Natural killer cell (primary cell): ENCODE results near the gene CCDC30. TPM values are rescaled to one million over a fixed set of nuclear protein-coding genes. Genes with fewer than 3 reads are reported as not detected.
"Not testable (repeated sequence)": the region's sequence is repeated elsewhere in the genome, so short reads cannot be mapped to it uniquely, and the experiment has no call there.

Source experiments
- ATAC-seq, 3 donors: fragments of 150-1000 bp in 2 of 3; fragments of 200-7000 bp in 1 of 3; cut with Tn5 transposase; 1 replicate in 1 of 3; 2 replicates in 2 of 3; pipeline ENCODE4 v1.10.0; 2021; ENCODE audit warnings: mild to moderate bottlenecking in 2 of 3, moderate library complexity in 2 of 3
- DNase-seq, 2 donors: peaks; one replicate each; pipeline versions ENCODE4 v3.0.0 to v3.0.0-alpha.2; 2013 to 2021; ENCODE audit warnings: mixed read lengths in 1 of 2
- H3K27ac ChIP-seq: one replicate; pipeline ENCODE4 v1.5.1; 2013; ENCODE audit warnings: mild to moderate bottlenecking, low read length
- H3K27me3 ChIP-seq: one replicate; pipeline ENCODE4 v1.6.1; 2013; ENCODE audit warnings: low read length; ENCODE audit not compliant: control insufficient read depth, insufficient read depth
- H3K36me3 ChIP-seq: one replicate; pipeline ENCODE4 v1.6.1; 2013; ENCODE audit warnings: low read length; ENCODE audit not compliant: control insufficient read depth, insufficient read depth
- H3K4me1 ChIP-seq: one replicate; pipeline ENCODE4 v1.6.1; 2013; ENCODE audit warnings: low read length; ENCODE audit not compliant: control insufficient read depth, insufficient read depth
- H3K4me3 ChIP-seq: one replicate; pipeline ENCODE4 v1.5.1; 2013; ENCODE audit warnings: low read length
- H3K9me3 ChIP-seq: one replicate; pipeline ENCODE4 v1.6.1; 2013; ENCODE audit warnings: low read length; ENCODE audit not compliant: control insufficient read depth, insufficient read depth
- H3K27ac Mint-ChIP-seq, 2 donors: one replicate each; pipeline ENCODE4 v1.8.0; 2022; ENCODE audit warnings: mild to moderate bottlenecking in 2 of 2, mixed read lengths in 2 of 2, moderate library complexity in 1 of 2
- H3K27me3 Mint-ChIP-seq, 2 donors: one replicate each; pipeline ENCODE4 v1.8.0; 2022; ENCODE audit warnings: low read depth in 2 of 2, mixed read lengths in 2 of 2
- H3K36me3 Mint-ChIP-seq: one replicate; pipeline ENCODE4 v1.8.0; 2022; ENCODE audit warnings: mixed read lengths
- H3K4me1 Mint-ChIP-seq, 2 donors: one replicate each; pipeline ENCODE4 v1.8.0; 2022; ENCODE audit warnings: mixed read lengths in 2 of 2
- H3K4me3 Mint-ChIP-seq: one replicate; pipeline ENCODE4 v1.8.0; 2022; ENCODE audit warnings: mild to moderate bottlenecking, moderate library complexity, mixed read lengths
- H3K9me3 Mint-ChIP-seq, 2 donors: one replicate each; pipeline ENCODE4 v1.8.0; 2022; ENCODE audit warnings: mixed read lengths in 2 of 2
- CTCF ChIP-seq: fragments of 200-600 bp; IDR thresholded peaks from one replicate; pipeline ENCODE4 v1.8.0; 2022; ENCODE audit warnings: antibody characterized with exemption
- WGBS: methylation state at CpG from one replicate; pipeline ENCODE4 v1.1.7; 2013; ENCODE audit warnings: missing lambda C conversion rate; ENCODE audit not compliant: insufficient coverage; 5-methylcytosine and 5-hydroxymethylcytosine counted together
- intact Hi-C: fragments of 100-400 bp; cut with micrococcal nuclease; formaldehyde crosslinking; loops from one replicate; pipeline ENCODE4 v1.14.2; 2022
- total RNA-seq, 4 donors: library from RNA; stranded (reverse); fragments of 120-200 nt in 1 of 4; gene quantifications; one replicate each; pipeline versions ENCODE4 v1.2.3 to v1.2.4, GENCODE V29; 2013 to 2022

CCDC30 gene
- total RNA-seq, 3 donors from 2014 or later (not counting 1 experiment from before 2014, with no cell fraction given): 4.5 to 6.1 (median 5.0) TPM

- intact Hi-C loops: no loop called here
- H3K9me3 Mint-ChIP-seq: no peaks in the 10 kb centered on the region
- no peaks in the 10 kb centered on the region for H3K36me3 Mint-ChIP-seq
- Histone ChIP-seq H3K36me3 (peaks cover 2% of the 10 kb centered on the region), H3K9me3 (no peaks in the 10 kb centered on the region), H3K4me3 (no peak overlapping the region), H3K27me3 (no peaks in the 10 kb centered on the region), H3K4me1 (no peaks in the 10 kb centered on the region), H3K27ac (no peak overlapping the region)
- no peak for DNase-seq
- TF ChIP-seq CTCF: no peak
- H3K4me3 Mint-ChIP-seq: no peak overlapping the region
- no peak overlapping the region for H3K27ac Mint-ChIP-seq
- no peaks in the 10 kb centered on the region for H3K4me1 Mint-ChIP-seq
- peaks cover 0 to 2% of the 10 kb centered on the region in 2 donors for H3K27me3 Mint-ChIP-seq
- no peak for ATAC-seq
- WGBS: no CpG with 5 or more reads among the region's 4 CpGs
Measured at GRCh38 chr1:42476605-42477004, 13.5 kb downstream of the CCDC30 start.

- H3K36me3 Mint-ChIP-seq, H3K9me3 Mint-ChIP-seq, H3K27ac Mint-ChIP-seq, intact Hi-C loops, H3K4me3 ChIP-seq, DNase-seq, H3K4me3 Mint-ChIP-seq, H3K4me1 ChIP-seq, H3K27me3 Mint-ChIP-seq, H3K27ac ChIP-seq, H3K9me3 ChIP-seq, H3K4me1 Mint-ChIP-seq, H3K27me3 ChIP-seq, ATAC-seq, H3K36me3 ChIP-seq: not testable (repeated sequence)
- 94% methylated on average over 4 of the region's 4 CpGs for WGBS
Measured at GRCh38 chr1:42477354-42477753, 14.3 kb downstream of the CCDC30 start.

GRCh38 chr1:42477775-42478174, 14.7 kb downstream of the CCDC30 start:
- intact Hi-C loops: no loop called here
- no peaks in the 10 kb centered on the region for H3K9me3 Mint-ChIP-seq
- no peak overlapping the region for H3K4me3 Mint-ChIP-seq
- H3K27me3 Mint-ChIP-seq: peaks cover 0 to 2% of the 10 kb centered on the region in 2 donors
- H3K27ac Mint-ChIP-seq: no peak overlapping the region
- no peak overlapping the region for H3K4me3 ChIP-seq
- H3K9me3 ChIP-seq: no peaks in the 10 kb centered on the region
- peaks cover 2% of the 10 kb centered on the region for H3K36me3 ChIP-seq
- no peaks in the 10 kb centered on the region for H3K4me1 ChIP-seq
- no peaks in the 10 kb centered on the region for H3K4me1 Mint-ChIP-seq
- H3K36me3 Mint-ChIP-seq: no peaks in the 10 kb centered on the region
- DNase-seq: no peak
- 96% methylated on average over 3 of the region's 3 CpGs for WGBS
- no peak for TF ChIP-seq CTCF
- H3K27ac ChIP-seq: no peak overlapping the region
- no peak for ATAC-seq
- no peaks in the 10 kb centered on the region for H3K27me3 ChIP-seq

- DNase-seq (no peak), ATAC-seq (no peak)
- Mint-ChIP-seq H3K4me1 (no peaks in the 10 kb centered on the region), H3K27ac (no peak overlapping the region), H3K4me3 (no peak overlapping the region), H3K36me3 (no peaks in the 10 kb centered on the region), H3K27me3 (peaks cover 0 to 2% of the 10 kb centered on the region in 2 donors), H3K9me3 (no peaks in the 10 kb centered on the region)
- no peaks in the 10 kb centered on the region for H3K27me3 ChIP-seq
- intact Hi-C loops: no loop called here
- H3K4me1 ChIP-seq: no peaks in the 10 kb centered on the region
- H3K9me3 ChIP-seq: no peaks in the 10 kb centered on the region
- peaks cover 5% of the 10 kb centered on the region for H3K36me3 ChIP-seq
- WGBS: 66% methylated on average over 2 of the region's 4 CpGs
- H3K27ac ChIP-seq: no peak overlapping the region
- no peak for TF ChIP-seq CTCF
- H3K4me3 ChIP-seq: no peak overlapping the region
Measured at GRCh38 chr1:42479621-42480020, 16.5 kb downstream of the CCDC30 start.
